ENCODE data around the gene MAST4.

The MAST4 gene

DNA sequence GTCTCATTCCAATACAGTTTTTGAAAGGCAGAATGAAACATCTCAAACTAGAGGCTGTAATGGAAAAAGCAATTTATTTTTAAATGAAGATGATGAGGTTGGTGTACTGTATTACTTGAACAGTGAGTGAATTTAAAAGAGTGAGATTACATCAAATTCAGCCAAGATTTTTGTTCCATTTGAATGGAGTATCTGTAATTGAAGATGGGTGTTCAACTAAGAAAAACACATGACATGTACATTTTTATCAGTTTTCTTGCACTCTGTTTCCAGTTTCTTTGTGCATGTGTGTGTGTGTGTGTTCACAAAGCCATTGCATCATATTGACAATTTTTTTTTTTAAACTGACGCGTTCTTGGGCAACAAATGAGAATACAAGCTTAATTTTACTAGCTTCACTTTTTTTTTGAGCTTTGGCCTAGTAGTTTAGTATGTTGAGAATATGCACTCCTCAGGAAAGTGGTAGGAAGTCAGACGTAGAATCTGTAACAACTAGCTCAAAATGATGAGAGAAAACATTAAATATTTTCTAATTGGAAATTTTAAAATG is 243.5 kb downstream of the MAST4 start:
- no peak for TF ChIP-seq REST (IDR thresholded peaks at IDR 0.05; ENCODE audit: insufficient replicate concordance, low read depth)
- no peak for TF ChIP-seq CTCF (IDR thresholded peaks at IDR 0.05; ENCODE audit: insufficient read depth, low read length)
- TF ChIP-seq POLR2AphosphoS5 (IDR thresholded peaks at IDR 0.05; ENCODE audit: low read depth) = no peak
- no peak for TF ChIP-seq GABPA (IDR thresholded peaks at IDR 0.05; ENCODE audit: low read depth)
- no peak for TF ChIP-seq SPI1 (IDR thresholded peaks at IDR 0.05; ENCODE audit: borderline replicate concordance, low read depth)
- no peak overlapping the region for H3K4me3 ChIP-seq (replicated peaks; ENCODE audit: insufficient read depth, low read length)
- no peak for DNase-seq (ENCODE audit: low read depth in 1 of 2, low spot score in 1 of 2)
- H3K27ac ChIP-seq (replicated peaks) = no peak overlapping the region
- no peaks in the 10 kb centered on the region for H3K27me3 ChIP-seq (ENCODE audit: insufficient read depth, poor library complexity, severe bottlenecking)

- no peak overlapping the region for H3K4me3 ChIP-seq (replicated peaks; ENCODE audit: insufficient read depth, low read length)
- peak; percentile 2 to 50 for DNase-seq (ENCODE audit: low read depth in 1 of 2, low spot score in 1 of 2)
- no peak for TF ChIP-seq GABPA (IDR thresholded peaks at IDR 0.05; ENCODE audit: low read depth)
- TF ChIP-seq CTCF (IDR thresholded peaks at IDR 0.05; ENCODE audit: insufficient read depth, low read length) = no peak
- no peak for TF ChIP-seq REST (IDR thresholded peaks at IDR 0.05; ENCODE audit: insufficient replicate concordance, low read depth)
- no peak for TF ChIP-seq POLR2AphosphoS5 (IDR thresholded peaks at IDR 0.05; ENCODE audit: low read depth)
Observed at GRCh38 chr5:66840511-66841013, 244.4 kb downstream of the MAST4 start.

DNA sequence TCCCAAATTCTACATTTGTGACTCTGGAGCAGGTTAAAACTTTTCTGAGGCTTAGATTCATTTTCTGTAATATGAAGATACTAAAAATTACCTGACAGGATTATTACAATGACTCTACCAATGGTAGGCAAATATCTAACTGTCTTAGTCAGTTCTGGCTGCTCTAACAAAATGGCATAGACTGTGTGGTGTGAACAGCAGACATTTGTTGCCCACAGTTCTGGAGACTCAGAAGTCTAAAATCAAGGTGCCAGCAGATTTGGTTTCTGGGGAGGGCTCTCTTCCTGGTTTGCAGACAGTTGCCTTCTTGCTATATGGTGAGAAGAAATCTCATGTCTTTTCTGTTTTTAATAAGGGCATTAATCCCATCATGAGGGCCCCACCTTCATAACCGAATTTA is 245.1 kb downstream of the MAST4 start:
- no peak for DNase-seq (ENCODE audit: low read depth in 1 of 2, low spot score in 1 of 2)
- no peak overlapping the region for H3K27ac ChIP-seq (replicated peaks)

More at GRCh38 chr5:66840511-66841013, 244.4 kb downstream of the MAST4 start:
- Histone ChIP-seq H3K27me3 (ENCODE audit: insufficient read depth, poor library complexity, severe bottlenecking) (no peaks in the 10 kb centered on the region), H3K27ac (replicated peaks) (no peak overlapping the region)

More for the DNA sequence above, 245.1 kb downstream of the MAST4 start:
- no peak for TF ChIP-seq SPI1 (IDR thresholded peaks at IDR 0.05; ENCODE audit: borderline replicate concordance, low read depth)
- no peak for TF ChIP-seq GABPA (IDR thresholded peaks at IDR 0.05; ENCODE audit: low read depth)
- no peak for TF ChIP-seq CTCF (IDR thresholded peaks at IDR 0.05; ENCODE audit: insufficient read depth, low read length)
- TF ChIP-seq POLR2AphosphoS5 (IDR thresholded peaks at IDR 0.05; ENCODE audit: low read depth) = no peak
- no peak for TF ChIP-seq REST (IDR thresholded peaks at IDR 0.05; ENCODE audit: insufficient replicate concordance, low read depth)
- no peaks in the 10 kb centered on the region for H3K27me3 ChIP-seq (ENCODE audit: insufficient read depth, poor library complexity, severe bottlenecking)
- H3K4me3 ChIP-seq (replicated peaks; ENCODE audit: insufficient read depth, low read length) = no peak overlapping the region
